GM23338 (cell line): Measurements from ENCODE around the gene ACOT8. TPM values are rescaled to one million over a fixed set of nuclear protein-coding genes. Genes with fewer than 3 reads are reported as not detected.

Experiments
- ATAC-seq: fragments of 200-7000 bp; cut with Tn5 transposase; 3 replicates; pipeline ENCODE4 v1.9.1; 2020
- DNase-seq: peaks from one replicate; pipeline ENCODE4 v3.0.0-alpha.2; 2015; ENCODE audit warnings: low spot score
- H2AFZ ChIP-seq: fragments of 200-600 bp; sonication (generic); 2 replicates; pipeline ENCODE4 v1.8.0; 2016; ENCODE audit warnings: antibody characterized with exemption, mild to moderate bottlenecking, moderate library complexity
- H3F3A ChIP-seq: fragments of 200-600 bp; sonication (generic); replicated peaks from 2 replicates; pipeline ENCODE4 v1.8.0; 2017; ENCODE audit warnings: antibody characterized with exemption, mixed run types, low read depth
- H3K27ac ChIP-seq: fragments of 200-600 bp; sonication (generic); 2 replicates; pipeline ENCODE4 v1.6.1; 2016; ENCODE audit warnings: low read depth
- H3K27me3 ChIP-seq: fragments of 200-600 bp; sonication (generic); 2 replicates; pipeline ENCODE4 v1.8.0; 2016; ENCODE audit warnings: mild to moderate bottlenecking, mixed run types, moderate library complexity; ENCODE audit not compliant: insufficient read depth
- H3K36me3 ChIP-seq: fragments of 200-600 bp; sonication (generic); 2 replicates; pipeline ENCODE4 v1.8.0; 2016; ENCODE audit warnings: mild to moderate bottlenecking; ENCODE audit not compliant: insufficient read depth
- H3K4me1 ChIP-seq: fragments of 200-600 bp; sonication (generic); 2 replicates; pipeline ENCODE4 v1.8.0; 2016; ENCODE audit warnings: mild to moderate bottlenecking, moderate library complexity; ENCODE audit not compliant: insufficient read depth
- H3K4me2 ChIP-seq: fragments of 200-600 bp; sonication (generic); 2 replicates; pipeline ENCODE4 v1.7.1; 2017; ENCODE audit warnings: mixed run types
- H3K4me3 ChIP-seq: fragments of 200-600 bp; sonication (generic); 2 replicates; pipeline ENCODE4 v1.6.1; 2016; ENCODE audit warnings: mixed run types
- H3K79me2 ChIP-seq: fragments of 200-600 bp; sonication (generic); replicated peaks from 2 replicates; pipeline ENCODE4 v1.8.0; 2017; ENCODE audit warnings: mild to moderate bottlenecking; ENCODE audit not compliant: insufficient read depth
- H3K9me2 ChIP-seq: fragments of 200-600 bp; sonication (generic); 2 replicates; pipeline ENCODE4 v1.8.0; 2017; ENCODE audit not compliant: insufficient read depth
- H4K20me1 ChIP-seq: fragments of 200-600 bp; sonication (generic); replicated peaks from 2 replicates; pipeline ENCODE4 v1.8.0; 2017; ENCODE audit warnings: mild to moderate bottlenecking; ENCODE audit not compliant: insufficient read depth
- H3K27ac Mint-ChIP-seq: 2 replicates; pipeline ENCODE4 v1.8.0; 2020; ENCODE audit warnings: inconsistent platforms, mild to moderate bottlenecking, moderate library complexity, mixed read lengths
- H3K27me3 Mint-ChIP-seq: 3 replicates; pipeline ENCODE4 v1.8.0; 2022; ENCODE audit warnings: low read depth, mild to moderate bottlenecking, moderate library complexity, mixed read lengths, inconsistent platforms; ENCODE audit not compliant: insufficient read depth, poor library complexity
- H3K36me3 Mint-ChIP-seq: 3 replicates; pipeline ENCODE4 v1.8.0; 2021; ENCODE audit warnings: low read depth, mild to moderate bottlenecking, inconsistent platforms, moderate library complexity, mixed read lengths
- H3K4me1 Mint-ChIP-seq: 3 replicates; pipeline ENCODE4 v1.8.0; 2020; ENCODE audit warnings: mild to moderate bottlenecking, inconsistent platforms, mixed read lengths
- H3K4me3 Mint-ChIP-seq: 3 replicates; pipeline ENCODE4 v1.8.0; 2021; ENCODE audit warnings: moderate library complexity, mild to moderate bottlenecking, inconsistent platforms, mixed read lengths
- H3K9me3 Mint-ChIP-seq: 3 replicates; pipeline ENCODE4 v1.8.0; 2020; ENCODE audit warnings: moderate library complexity, mild to moderate bottlenecking, inconsistent platforms, mixed read lengths
- CREB1 ChIP-seq: fragments of 250-450 bp; sonication (Bioruptor Pico); IDR thresholded peaks from 2 replicates; pipeline ENCODE4 v1.5.0; 2020; ENCODE audit warnings: low read depth, mild to moderate bottlenecking, moderate library complexity
- ETS1 ChIP-seq: IDR thresholded peaks from 2 replicates; pipeline ENCODE4 v1.6.1; 2016; ENCODE audit warnings: antibody characterized with exemption
- EZH2 ChIP-seq: fragments of 200-600 bp; sonication (generic); IDR thresholded peaks from one replicate; pipeline ENCODE4 v1.8.0; 2017; ENCODE audit warnings: antibody characterized with exemption, mild to moderate bottlenecking, low read depth; ENCODE audit not compliant: unreplicated experiment
- EZH2phosphoT487 ChIP-seq: fragments of 200-600 bp; sonication (generic); IDR thresholded peaks from one replicate; pipeline ENCODE4 v1.8.1; 2018; ENCODE audit warnings: antibody characterized with exemption; ENCODE audit not compliant: unreplicated experiment
- JUNB ChIP-seq: IDR thresholded peaks from one replicate; pipeline ENCODE4 v1.6.1; 2016; ENCODE audit warnings: antibody characterized with exemption; ENCODE audit not compliant: unreplicated experiment
- NANOG ChIP-seq: IDR thresholded peaks from 2 replicates; pipeline ENCODE4 v1.6.1; 2016; ENCODE audit warnings: antibody characterized with exemption, borderline replicate concordance
- POLR2AphosphoS5 ChIP-seq: IDR thresholded peaks from 2 replicates; pipeline ENCODE4 v1.6.1; 2016; ENCODE audit warnings: antibody characterized with exemption, low read depth
- STAT1 ChIP-seq: IDR thresholded peaks from one replicate; pipeline ENCODE4 v1.6.1; 2016; ENCODE audit warnings: antibody characterized with exemption; ENCODE audit not compliant: unreplicated experiment
- ZNF114 ChIP-seq: fragments of 250-450 bp; sonication (Bioruptor Pico); IDR thresholded peaks from 2 replicates; pipeline ENCODE4 v1.5.0; 2020; ENCODE audit warnings: mild to moderate bottlenecking, moderate library complexity
- ZNF331 ChIP-seq: fragments of 250-450 bp; sonication (Bioruptor Pico); IDR thresholded peaks from 2 replicates; pipeline ENCODE4 v1.5.0; 2020; ENCODE audit warnings: low read depth, mild to moderate bottlenecking, moderate library complexity
- polyA plus RNA-seq: library from polyadenylated mRNA; unstranded; fragments of >200 nt; fragmentation: Nextera tagmentation; extraction: Ambion mirVana; gene quantifications from 2 replicates; pipeline ENCODE4 v1.2.1, GENCODE V29; 2016
- total RNA-seq: library from RNA; depleted of rRNA; stranded (reverse); fragments of >200 nt; shearing (Covaris generic); gene quantifications from 2 replicates; pipeline ENCODE4 v1.2.3, GENCODE V29; 2014
- TF ChIP-seq, protein P1 (sequence below): fragments of 250-450 bp; sonication (Bioruptor Pico); IDR thresholded peaks from 2 replicates; pipeline ENCODE4 v1.5.0; 2020; ENCODE audit warnings: mild to moderate bottlenecking, moderate library complexity
- TF ChIP-seq, protein P2 (sequence below): IDR thresholded peaks from one replicate; pipeline ENCODE4 v1.6.1; 2018; ENCODE audit warnings: antibody characterized with exemption; ENCODE audit not compliant: unreplicated experiment
- TF ChIP-seq, protein P3 (sequence below), 2 experiments: fragments of 200-600 bp in 1 of 2; sonication (generic) in 1 of 2; conservative IDR thresholded peaks; 2 replicates each; pipeline versions ENCODE4 v1.5.1 to v1.6.1; 2016 to 2017; ENCODE audit warnings: antibody characterized with exemption in 2 of 2, low read depth in 2 of 2, mild to moderate bottlenecking in 2 of 2, moderate library complexity in 1 of 2

The ACOT8 gene
- total and polyA plus RNA-seq, 2 experiments from 2014 or later = 42.0 to 75.2 TPM

DNA sequence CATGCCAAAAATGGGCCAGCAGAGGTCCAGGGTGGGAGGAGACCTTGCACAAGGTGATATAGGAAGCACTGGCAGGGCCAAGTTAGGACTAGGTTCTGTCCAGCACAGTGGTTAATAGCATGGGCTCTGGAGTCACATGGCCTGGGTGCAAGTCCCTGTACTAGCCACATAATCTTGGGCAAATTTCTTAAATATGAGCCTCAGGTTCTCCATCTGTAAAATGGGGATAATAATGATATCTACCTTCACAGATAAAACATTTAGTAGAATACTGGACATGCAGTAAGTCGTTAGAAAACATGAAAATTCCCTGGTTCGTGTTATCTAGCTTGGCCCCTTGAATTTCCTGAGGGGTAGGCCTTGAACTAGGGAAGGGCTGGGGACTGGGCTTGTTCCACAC, 40.1 kb upstream of the ACOT8 start:
- no peak overlapping the region for H2AFZ ChIP-seq
- ATAC-seq = no peak
- H3K27ac ChIP-seq = no peak overlapping the region
- Mint-ChIP-seq H3K9me3 (no peaks in the 10 kb centered on the region), H3K36me3 (peaks cover 59% of the 10 kb centered on the region), H3K27me3 (peaks cover 16% of the 10 kb centered on the region), H3K4me3 (no peak overlapping the region), H3K4me1 (peaks cover 4% of the 10 kb centered on the region; the same call in 1 of the 3 replicates), H3K27ac (no peak overlapping the region)
- H3K4me1 ChIP-seq = no peaks in the 10 kb centered on the region
- H3K27me3 ChIP-seq = no peaks in the 10 kb centered on the region
- no peak for TF ChIP-seq JUNB
- no peak for TF ChIP-seq ZNF331 (CRISPR knock-in tag)
- no peak for TF ChIP-seq EZH2phosphoT487
- TF ChIP-seq, protein P1, sequence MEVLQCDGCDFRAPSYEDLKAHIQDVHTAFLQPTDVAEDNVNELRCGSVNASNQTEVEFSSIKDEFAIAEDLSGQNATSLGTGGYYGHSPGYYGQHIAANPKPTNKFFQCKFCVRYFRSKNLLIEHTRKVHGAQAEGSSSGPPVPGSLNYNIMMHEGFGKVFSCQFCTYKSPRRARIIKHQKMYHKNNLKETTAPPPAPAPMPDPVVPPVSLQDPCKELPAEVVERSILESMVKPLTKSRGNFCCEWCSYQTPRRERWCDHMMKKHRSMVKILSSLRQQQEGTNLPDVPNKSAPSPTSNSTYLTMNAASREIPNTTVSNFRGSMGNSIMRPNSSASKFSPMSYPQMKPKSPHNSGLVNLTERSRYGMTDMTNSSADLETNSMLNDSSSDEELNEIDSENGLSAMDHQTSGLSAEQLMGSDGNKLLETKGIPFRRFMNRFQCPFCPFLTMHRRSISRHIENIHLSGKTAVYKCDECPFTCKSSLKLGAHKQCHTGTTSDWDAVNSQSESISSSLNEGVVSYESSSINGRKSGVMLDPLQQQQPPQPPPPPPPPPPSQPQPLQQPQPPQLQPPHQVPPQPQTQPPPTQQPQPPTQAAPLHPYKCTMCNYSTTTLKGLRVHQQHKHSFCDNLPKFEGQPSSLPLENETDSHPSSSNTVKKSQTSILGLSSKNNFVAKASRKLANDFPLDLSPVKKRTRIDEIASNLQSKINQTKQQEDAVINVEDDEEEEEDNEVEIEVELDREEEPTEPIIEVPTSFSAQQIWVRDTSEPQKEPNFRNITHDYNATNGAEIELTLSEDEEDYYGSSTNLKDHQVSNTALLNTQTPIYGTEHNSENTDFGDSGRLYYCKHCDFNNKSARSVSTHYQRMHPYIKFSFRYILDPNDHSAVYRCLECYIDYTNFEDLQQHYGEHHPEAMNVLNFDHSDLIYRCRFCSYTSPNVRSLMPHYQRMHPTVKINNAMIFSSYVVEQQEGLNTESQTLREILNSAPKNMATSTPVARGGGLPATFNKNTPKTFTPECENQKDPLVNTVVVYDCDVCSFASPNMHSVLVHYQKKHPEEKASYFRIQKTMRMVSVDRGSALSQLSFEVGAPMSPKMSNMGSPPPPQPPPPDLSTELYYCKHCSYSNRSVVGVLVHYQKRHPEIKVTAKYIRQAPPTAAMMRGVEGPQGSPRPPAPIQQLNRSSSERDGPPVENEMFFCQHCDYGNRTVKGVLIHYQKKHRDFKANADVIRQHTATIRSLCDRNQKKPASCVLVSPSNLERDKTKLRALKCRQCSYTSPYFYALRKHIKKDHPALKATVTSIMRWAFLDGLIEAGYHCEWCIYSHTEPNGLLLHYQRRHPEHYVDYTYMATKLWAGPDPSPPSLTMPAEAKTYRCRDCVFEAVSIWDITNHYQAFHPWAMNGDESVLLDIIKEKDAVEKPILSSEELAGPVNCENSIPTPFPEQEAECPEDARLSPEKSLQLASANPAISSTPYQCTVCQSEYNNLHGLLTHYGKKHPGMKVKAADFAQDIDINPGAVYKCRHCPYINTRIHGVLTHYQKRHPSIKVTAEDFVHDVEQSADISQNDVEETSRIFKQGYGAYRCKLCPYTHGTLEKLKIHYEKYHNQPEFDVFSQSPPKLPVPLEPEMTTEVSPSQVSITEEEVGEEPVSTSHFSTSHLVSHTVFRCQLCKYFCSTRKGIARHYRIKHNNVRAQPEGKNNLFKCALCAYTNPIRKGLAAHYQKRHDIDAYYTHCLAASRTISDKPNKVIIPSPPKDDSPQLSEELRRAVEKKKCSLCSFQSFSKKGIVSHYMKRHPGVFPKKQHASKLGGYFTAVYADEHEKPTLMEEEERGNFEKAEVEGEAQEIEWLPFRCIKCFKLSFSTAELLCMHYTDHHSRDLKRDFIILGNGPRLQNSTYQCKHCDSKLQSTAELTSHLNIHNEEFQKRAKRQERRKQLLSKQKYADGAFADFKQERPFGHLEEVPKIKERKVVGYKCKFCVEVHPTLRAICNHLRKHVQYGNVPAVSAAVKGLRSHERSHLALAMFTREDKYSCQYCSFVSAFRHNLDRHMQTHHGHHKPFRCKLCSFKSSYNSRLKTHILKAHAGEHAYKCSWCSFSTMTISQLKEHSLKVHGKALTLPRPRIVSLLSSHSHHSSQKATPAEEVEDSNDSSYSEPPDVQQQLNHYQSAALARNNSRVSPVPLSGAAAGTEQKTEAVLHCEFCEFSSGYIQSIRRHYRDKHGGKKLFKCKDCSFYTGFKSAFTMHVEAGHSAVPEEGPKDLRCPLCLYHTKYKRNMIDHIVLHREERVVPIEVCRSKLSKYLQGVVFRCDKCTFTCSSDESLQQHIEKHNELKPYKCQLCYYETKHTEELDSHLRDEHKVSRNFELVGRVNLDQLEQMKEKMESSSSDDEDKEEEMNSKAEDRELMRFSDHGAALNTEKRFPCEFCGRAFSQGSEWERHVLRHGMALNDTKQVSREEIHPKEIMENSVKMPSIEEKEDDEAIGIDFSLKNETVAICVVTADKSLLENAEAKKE (CRISPR knock-in tag) = no peak
- no peak for TF ChIP-seq NANOG
- TF ChIP-seq POLR2AphosphoS5 = no peak
- TF ChIP-seq, protein P2, sequence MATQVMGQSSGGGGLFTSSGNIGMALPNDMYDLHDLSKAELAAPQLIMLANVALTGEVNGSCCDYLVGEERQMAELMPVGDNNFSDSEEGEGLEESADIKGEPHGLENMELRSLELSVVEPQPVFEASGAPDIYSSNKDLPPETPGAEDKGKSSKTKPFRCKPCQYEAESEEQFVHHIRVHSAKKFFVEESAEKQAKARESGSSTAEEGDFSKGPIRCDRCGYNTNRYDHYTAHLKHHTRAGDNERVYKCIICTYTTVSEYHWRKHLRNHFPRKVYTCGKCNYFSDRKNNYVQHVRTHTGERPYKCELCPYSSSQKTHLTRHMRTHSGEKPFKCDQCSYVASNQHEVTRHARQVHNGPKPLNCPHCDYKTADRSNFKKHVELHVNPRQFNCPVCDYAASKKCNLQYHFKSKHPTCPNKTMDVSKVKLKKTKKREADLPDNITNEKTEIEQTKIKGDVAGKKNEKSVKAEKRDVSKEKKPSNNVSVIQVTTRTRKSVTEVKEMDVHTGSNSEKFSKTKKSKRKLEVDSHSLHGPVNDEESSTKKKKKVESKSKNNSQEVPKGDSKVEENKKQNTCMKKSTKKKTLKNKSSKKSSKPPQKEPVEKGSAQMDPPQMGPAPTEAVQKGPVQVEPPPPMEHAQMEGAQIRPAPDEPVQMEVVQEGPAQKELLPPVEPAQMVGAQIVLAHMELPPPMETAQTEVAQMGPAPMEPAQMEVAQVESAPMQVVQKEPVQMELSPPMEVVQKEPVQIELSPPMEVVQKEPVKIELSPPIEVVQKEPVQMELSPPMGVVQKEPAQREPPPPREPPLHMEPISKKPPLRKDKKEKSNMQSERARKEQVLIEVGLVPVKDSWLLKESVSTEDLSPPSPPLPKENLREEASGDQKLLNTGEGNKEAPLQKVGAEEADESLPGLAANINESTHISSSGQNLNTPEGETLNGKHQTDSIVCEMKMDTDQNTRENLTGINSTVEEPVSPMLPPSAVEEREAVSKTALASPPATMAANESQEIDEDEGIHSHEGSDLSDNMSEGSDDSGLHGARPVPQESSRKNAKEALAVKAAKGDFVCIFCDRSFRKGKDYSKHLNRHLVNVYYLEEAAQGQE = no peak
- no peak for TF ChIP-seq ZNF114 (CRISPR knock-in tag)
- TF ChIP-seq, protein P3, sequence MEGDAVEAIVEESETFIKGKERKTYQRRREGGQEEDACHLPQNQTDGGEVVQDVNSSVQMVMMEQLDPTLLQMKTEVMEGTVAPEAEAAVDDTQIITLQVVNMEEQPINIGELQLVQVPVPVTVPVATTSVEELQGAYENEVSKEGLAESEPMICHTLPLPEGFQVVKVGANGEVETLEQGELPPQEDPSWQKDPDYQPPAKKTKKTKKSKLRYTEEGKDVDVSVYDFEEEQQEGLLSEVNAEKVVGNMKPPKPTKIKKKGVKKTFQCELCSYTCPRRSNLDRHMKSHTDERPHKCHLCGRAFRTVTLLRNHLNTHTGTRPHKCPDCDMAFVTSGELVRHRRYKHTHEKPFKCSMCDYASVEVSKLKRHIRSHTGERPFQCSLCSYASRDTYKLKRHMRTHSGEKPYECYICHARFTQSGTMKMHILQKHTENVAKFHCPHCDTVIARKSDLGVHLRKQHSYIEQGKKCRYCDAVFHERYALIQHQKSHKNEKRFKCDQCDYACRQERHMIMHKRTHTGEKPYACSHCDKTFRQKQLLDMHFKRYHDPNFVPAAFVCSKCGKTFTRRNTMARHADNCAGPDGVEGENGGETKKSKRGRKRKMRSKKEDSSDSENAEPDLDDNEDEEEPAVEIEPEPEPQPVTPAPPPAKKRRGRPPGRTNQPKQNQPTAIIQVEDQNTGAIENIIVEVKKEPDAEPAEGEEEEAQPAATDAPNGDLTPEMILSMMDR (conservative IDR thresholded peaks at IDR 0.05; ENCODE audit: low read depth in 2 of 2) = no peak
- TF ChIP-seq CREB1 (CRISPR knock-in tag) = no peak
- TF ChIP-seq EZH2 = no peak
- TF ChIP-seq STAT1 = no peak
- no peak for TF ChIP-seq ETS1
- no peak overlapping the region for H3K4me2 ChIP-seq
- no peaks in the 10 kb centered on the region; the same call in 1 of the 2 replicates for H4K20me1 ChIP-seq
- DNase-seq = no peak
- H3K9me2 ChIP-seq = no peaks in the 10 kb centered on the region
- no peaks in the 10 kb centered on the region for H3K79me2 ChIP-seq
- 0 out of 2 replicates have a peak, but pooled peaks cover 7% of the 10 kb centered on the region for H3K36me3 ChIP-seq
- H3K4me3 ChIP-seq = no peak overlapping the region
- H3F3A ChIP-seq = 0 out of 2 replicates have a peak, but pooled peaks cover 6% of the 10 kb centered on the region
